Measurements from ENCODE around the gene PTPRD. TPM values are rescaled to one million over a fixed set of nuclear protein-coding genes. Genes with fewer than 3 reads are reported as not detected.

Gene PTPRD
- total RNA-seq, 1 donor from 2014 or later, result 7.8 TPM

DNA sequence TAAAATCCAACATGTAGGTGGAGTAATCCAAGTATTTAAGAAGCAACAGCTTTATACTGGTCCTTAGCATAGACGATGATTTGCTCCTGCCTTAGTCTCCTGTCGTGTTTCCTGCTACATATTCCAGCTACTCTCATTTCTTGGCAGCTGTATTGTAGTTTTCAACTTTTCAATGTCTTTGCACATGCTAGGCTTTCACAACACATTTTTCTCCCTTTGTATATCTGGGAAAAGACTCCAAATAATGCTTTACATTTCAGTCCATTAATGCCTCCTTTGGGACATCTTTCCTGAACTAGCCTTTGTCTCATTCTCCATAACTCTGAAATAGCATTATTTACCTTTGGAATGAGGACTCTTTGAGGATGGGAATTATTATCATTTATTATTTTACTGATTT lies 508.0 kb downstream of the PTPRD start:
- DNase-seq, result no peak
- ATAC-seq (ENCODE audit: poor library complexity), result no peak
- intact Hi-C loops (cut with DNase I), result no loop called here

DNA sequence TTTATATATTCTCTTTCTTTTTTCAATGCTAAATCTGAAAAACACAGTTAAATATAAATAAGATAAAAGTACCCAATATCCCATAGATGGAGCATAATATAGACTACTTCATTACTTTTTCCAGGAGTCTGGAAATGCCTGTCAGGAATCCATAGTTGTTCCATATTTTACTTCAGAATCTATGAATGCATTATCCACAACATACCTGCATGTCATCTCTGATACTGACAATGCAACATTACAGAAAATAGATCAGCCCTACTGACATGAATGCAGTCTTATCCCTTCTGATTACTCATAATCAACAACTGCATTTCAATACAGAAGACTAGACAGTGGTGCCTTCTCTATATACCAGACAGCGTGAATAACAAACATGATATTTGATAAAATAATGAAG lies 517.6 kb downstream of the PTPRD start:
- DNase-seq (no peak), ATAC-seq (ENCODE audit: poor library complexity) (no peak)
- intact Hi-C loops (cut with DNase I), result no loop called here

DNA sequence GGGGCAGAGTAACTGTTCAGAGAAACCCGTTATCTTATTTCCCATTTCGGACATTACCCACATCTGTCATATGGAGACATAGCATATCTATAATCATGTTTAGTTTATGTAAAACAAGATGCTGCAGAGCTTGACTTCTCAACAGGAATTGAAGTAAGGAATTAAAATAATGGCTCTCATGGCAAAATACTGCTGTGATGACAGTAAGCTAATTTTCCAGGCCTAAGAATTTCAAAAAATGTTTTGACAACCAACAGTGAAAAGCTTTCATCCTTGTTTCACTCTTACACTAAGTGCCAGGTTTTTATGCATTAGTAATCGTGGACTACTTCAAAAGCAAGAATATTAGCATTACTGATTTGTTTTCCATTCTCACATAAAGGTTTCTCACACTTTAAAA lies 518.2 kb downstream of the PTPRD start:
- intact Hi-C loops (cut with DNase I), result no loop called here
- no peak for DNase-seq

DNA sequence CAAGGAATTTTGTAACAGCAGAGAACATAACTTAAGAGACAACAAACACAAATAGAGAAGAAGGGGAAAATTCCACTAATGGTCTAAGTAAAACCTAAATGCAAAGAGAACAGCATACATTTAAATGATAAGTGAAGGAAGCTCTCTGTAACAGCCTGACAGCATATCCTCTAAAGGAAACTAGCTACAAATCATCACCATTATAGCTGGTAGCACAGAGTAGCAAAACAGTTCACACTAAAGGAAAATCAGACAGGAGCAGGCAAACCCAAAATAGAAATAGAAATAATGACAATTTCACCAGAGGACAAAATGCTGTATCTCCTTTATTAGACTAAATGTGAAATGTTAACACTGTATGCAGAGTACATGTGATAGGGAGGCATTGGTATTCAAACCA lies 532.8 kb downstream of the PTPRD start:
- intact Hi-C loops (cut with DNase I), result no loop called here
- ATAC-seq (ENCODE audit: poor library complexity) (no peak), DNase-seq (no peak)

More for the DNA sequence above, 518.2 kb downstream of the PTPRD start:
- no peak for ATAC-seq (ENCODE audit: poor library complexity)

DNA sequence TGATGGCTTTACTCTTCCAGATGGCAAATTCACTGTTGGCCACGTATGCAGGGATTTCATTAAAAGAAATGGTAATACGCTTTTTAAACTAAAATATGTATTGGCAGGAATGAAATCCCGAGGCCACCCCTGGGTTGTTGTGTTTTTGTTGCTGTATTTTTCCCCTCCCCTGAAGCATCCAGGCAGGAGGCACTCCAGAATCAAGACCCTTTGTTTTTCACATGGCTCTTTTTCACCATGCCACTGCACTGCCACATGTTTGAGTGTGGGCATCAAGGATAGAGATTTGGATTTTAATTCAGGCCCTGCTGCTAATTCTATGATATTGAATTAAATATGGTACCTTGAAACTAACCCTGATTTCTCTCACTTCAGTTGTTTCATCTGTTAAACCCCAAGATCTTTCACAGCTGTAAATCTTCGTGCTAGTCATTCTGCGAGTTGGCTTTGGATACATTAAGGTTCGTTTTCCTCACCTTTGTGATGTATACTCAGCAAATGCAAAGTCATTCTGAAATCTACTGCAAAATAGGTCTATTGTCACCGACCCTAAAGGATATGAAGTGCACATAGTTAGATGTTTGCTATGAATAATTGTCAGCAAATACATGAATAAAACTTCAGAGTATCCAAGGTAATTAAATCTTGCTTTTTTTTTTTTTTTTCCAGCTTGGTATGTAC lies 533.4 kb downstream of the PTPRD start:
- intact Hi-C loops (cut with DNase I), result no loop called here
- DNase-seq (no peak), ATAC-seq (ENCODE audit: poor library complexity) (no peak)

DNA sequence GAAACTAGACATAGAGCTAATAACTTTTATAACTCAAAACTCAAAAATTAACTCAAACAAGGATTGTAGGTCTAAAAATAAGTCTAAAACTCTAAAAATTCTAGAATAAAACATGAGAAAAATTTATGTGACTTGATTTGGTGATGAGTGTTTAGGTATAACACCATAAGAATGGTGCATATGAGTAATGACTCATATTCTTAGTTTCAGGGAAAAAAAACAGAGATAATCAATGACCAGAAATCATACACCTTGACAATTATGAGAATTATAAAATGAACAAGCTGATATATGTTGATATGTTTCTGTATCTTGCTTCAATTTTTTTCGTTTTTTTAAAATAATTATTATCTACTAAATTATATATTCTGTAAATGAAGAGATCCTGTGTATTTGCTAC lies 541.2 kb downstream of the PTPRD start:
- intact Hi-C loops (cut with DNase I), result no loop called here
- no peak for DNase-seq
- no peak for ATAC-seq (ENCODE audit: poor library complexity)

DNA sequence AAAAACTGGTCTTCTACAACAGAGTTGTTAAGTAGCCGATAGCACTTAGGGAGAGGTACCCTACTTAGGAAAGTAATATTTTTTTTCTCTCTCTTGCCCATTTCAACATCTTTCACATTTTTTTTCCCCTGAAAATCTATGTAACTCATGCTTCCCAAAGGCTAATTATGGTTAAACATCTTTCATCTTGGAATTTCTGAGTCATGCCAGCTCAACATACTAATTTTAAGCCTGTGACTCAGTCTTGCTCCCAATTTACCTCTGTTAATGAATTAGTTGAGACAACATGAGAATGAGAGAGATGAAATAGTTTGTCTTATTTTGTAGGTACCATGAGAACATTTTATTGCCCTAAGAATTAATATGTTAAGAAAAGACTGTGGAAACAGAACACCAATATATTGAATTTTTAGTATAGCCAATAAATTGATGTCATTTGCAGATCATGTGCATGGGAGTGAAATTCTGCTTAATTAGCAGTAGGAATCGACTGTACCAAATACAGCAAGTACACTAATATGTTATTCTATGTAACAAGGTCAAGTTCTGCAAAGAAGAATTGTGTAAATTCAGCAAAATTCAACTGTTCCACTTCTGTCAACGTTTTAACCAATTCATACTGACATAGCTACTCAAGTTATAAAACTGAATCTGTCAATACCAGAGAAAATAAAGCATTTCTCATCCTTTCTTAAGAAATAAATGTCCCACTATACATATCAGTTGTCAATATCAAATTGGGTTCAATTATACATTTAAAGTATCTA lies 550.0 kb downstream of the PTPRD start:
- intact Hi-C loops (cut with DNase I), result no loop called here
- DNase-seq, result no peak
- no peak for ATAC-seq (ENCODE audit: poor library complexity)

DNA sequence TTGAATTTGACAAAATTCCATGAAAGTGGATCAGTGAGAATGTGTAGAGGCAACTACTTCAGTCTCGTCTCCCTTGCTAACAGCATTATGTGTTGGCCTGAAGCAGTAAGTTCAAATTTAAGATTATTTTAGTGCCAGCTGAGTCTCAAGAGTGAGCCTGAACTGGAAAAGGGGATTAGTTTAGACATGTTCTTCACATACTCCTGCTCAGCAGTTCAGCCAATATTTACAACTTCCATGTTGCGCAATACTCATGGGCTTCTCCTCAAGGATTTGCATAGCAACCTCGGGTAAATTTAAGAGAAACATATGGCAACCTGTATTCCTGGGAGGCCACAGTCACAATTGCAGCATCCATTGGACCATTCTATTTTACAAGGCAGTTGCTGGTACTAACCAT lies 553.8 kb downstream of the PTPRD start:
- DNase-seq, result no peak
- ATAC-seq (ENCODE audit: poor library complexity), result peak; percentile 53
- intact Hi-C loops (cut with DNase I), result no loop called here

DNA sequence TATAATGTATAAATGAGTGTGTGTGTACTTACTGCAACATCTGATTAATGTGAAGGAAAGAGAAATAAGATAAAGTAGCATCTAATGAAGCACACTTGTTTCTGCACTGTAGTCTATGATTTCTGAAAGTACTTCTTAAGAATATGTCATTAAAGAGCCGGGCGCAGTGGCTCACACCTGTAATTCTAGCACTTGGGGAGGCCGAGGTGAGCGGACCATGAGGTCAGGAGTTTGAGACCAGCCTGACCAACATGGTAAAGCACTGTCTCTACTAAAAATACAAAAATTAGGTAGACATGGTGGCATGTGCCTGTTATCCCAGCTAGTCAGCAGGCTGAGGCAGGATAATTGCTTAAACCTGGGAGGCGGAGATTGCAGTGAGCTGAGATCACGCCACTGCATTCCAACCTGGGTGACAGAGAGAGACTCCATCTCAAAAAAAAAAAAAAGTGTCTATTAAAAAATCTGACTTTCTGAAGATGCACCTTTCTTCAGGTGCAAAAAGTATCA lies 556.9 kb downstream of the PTPRD start:
- ATAC-seq (ENCODE audit: poor library complexity), result no peak
- no peak for DNase-seq
- intact Hi-C loops (cut with DNase I), result no loop called here

DNA sequence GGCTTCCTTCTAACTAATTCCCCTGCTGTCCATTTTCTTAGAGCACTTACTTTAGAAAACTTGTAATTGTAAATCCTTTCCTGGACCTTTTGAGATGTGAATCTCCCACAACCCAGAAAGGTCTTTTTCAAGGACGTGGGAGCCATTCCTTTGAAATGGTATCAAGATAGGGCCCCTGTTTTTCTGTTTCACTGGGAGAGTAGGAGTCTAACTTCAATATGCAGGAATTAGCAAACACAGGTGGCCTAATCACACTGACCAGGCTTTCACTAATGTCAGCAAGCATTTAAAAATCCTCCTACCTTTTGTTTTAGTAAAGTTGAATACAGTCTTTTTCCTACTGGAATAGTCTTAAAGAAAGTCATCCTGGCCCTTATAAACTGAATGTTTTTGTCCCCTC lies 558.3 kb downstream of the PTPRD start:
- ATAC-seq (ENCODE audit: poor library complexity), result no peak
- no peak for DNase-seq
- intact Hi-C loops (cut with DNase I), result no loop called here

DNA sequence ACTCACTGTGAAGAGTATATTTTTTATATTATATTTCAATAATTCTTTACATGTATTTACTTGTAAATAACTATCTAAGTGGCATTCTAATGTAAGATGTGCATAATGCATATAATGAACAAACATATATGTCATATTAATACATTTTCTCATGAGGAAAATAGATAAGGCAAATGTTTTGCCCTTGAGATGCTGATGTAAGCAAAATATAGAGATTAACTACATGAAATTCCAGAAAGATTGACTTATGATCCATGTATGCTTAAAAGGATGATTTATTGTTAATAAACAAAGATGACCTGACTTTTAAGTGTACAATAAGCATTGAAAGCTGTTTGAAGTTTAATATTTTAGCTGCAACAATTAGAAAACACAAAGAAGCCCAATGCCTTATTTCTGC lies 559.9 kb downstream of the PTPRD start:
- intact Hi-C loops (cut with DNase I), result no loop called here
- no peak for DNase-seq
- no peak for ATAC-seq (ENCODE audit: poor library complexity)

DNA sequence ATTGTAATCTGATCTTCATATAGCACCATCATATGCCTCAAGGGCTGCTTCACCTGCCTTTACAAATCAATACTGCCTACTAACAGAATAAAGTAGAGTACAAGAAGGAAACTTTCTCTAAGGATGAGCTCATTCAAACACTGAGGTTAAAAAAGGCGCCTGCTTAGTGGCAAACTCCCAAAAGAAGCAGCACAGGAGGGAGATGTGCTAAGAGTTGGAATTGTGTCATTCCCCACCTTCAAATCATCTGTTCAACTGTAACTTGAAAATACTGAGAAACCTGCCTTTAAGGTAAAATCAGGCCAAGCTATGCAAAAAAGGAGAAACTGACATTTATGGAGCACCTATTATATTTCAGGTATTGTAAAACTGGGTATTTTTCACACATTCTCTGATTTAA lies 560.6 kb downstream of the PTPRD start:
- intact Hi-C loops (cut with DNase I), result no loop called here

DNA sequence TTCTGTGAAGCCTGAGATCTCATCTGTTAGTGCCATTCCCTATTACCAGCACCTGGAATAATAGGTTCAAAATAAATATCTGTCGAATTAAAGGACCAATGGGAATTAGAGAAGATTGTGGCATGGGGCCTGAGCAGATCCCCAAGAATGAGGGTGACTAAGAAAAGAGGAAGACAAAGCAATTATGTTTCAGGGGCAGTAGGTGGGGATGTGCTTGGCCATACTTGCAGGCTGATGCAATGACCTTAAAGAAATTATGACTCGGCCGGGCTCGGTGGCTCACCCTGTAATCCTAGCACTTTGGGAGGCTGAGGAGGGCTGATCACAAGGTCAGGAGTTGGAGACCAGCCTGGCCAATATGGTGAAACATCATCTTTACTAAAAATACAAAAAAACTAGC lies 562.8 kb downstream of the PTPRD start:
- no peak for DNase-seq
- ATAC-seq (ENCODE audit: poor library complexity), result no peak
- intact Hi-C loops (cut with DNase I), result no loop called here

More for the DNA sequence above, 560.6 kb downstream of the PTPRD start:
- ATAC-seq (ENCODE audit: poor library complexity) (no peak), DNase-seq (no peak)

DNA sequence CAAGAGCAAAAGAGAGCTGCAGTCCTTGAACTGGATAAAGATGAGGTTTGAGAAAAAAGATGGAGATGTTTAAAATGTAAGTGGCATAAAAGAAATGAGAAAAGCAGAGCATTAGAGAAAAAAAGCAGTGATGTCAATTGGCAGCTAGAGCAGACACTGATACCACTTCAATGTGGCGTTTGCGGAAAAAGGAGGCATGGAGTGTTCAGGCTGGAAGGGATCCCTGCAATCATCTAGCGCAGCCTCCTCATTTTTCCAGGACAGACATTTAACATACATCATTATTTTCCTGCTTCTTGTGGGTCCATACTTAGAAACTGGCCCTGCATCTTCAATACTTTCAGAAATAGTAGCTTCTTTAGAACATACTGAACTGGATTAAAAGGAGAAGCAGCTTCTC lies 563.8 kb downstream of the PTPRD start:
- intact Hi-C loops (cut with DNase I), result loop anchor here (10.0 kb wide), 1 partner anchor 1276 kb away; no protein-coding TSS in a partner anchor
- no peak for ATAC-seq (ENCODE audit: poor library complexity)

DNA sequence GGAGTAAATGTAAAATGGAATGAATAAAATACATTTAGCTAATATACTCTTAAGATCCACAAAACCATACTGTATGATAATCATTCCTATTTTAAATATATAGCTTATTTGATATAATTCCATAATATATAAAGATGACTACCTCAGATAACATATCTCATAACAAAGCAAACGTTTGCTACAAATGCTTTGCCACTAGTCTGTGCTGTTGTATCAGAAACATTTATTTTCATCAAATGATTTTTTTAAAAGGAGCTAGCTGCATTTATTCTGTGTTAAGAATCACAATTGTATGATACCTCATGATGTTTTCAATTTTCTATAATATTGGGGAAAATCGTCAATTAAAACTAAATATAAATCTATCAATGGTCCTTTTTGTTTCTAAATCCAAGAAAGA lies 567.2 kb downstream of the PTPRD start:
- ATAC-seq (ENCODE audit: poor library complexity) (no peak), DNase-seq (no peak)
- intact Hi-C loops (cut with DNase I), result loop anchor here (10.0 kb wide), 1 partner anchor 1279 kb away; no protein-coding TSS in a partner anchor

More for the DNA sequence above, 563.8 kb downstream of the PTPRD start:
- no peak for DNase-seq

DNA sequence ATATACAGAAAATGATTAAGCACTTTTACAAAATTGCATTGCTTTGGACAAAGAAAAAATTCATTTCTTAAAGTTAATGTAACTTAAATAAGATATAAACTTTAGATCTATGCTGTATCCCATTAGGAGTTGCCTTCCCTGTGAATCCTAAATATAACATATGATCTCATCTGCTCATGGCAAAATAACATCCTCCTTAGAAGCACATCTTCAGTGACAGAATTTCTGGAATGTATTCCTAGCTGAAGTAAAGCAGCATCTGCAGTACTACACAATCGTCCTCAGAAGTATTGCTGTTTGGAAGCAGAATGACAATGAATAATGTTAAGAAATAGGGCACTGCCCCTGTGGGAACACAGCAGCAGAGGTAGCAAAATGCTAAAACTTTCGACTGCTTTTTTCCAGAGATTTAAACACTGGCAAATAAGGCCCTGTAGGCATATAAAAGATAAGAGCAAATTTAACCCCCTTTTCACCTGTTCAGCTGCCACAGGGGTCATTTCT lies 571.0 kb downstream of the PTPRD start:
- DNase-seq (no peak), ATAC-seq (ENCODE audit: poor library complexity) (no peak)
- intact Hi-C loops (cut with DNase I), result loop anchor here (10.0 kb wide), 1 partner anchor 1283 kb away; no protein-coding TSS in a partner anchor

DNA sequence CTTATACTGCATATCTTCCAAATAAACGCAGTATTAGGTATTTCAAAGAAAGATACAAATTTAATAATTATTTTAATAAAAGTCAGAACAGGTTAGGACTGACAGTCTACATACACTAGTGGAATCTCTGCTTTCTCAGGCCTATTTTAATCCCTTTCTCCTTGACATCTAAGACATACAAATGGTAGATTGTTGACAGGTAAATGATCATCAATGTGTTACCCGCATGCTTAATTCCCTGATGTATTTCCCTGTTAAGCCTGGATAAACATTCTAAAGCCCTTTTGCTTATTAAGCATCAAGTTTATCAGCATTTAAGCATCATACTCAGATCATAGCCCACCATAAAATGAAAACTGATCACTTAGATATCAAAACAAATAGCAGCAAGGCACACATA lies 576.7 kb downstream of the PTPRD start:
- ATAC-seq (ENCODE audit: poor library complexity), result no peak
- intact Hi-C loops (cut with DNase I), result no loop called here
- no peak for DNase-seq

DNA sequence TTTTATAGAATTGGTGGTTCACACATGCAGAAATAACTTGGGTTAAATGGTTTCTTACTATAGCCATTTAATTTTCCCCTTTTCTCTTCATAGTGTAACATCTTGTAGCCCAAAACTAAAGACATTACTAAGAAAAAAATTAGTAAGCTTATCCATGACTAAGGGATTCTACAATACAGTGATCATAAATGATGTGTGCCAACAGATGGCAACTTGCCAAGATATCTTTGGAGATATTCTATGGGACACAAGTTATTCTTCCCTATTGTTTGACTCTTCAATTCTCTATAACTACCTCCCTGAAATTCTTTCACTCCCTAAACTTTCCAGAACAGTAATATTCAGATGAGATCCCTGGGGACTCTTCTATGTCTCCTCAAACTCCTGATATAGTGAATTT lies 580.6 kb downstream of the PTPRD start:
- intact Hi-C loops (cut with DNase I), result no loop called here
- DNase-seq (no peak), ATAC-seq (ENCODE audit: poor library complexity) (no peak)

DNA sequence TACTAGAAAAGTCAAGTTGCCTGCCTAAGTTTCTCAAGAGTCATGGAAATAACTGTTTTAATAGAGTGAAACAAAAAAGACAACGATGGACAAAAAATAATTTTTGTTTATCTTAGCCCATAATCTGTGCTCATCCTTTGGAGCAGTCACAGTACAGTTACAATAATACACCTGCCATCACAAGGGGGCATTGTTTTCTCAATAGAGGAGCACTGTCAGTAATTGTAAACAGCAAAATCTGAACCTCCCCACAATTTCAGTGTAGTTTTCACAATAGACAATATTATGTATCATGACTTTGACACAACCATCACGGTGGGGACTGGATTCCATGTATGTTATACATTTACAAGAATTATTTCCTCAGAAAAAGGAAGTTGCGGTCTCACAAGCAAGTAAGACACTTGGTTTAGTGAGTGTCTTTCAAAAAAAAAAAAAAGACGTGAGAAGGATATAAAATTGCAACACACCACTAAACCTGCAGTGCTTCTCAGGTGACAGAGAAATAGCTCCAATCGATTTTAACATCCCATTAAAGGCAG lies 586.3 kb downstream of the PTPRD start:
- no peak for DNase-seq
- ATAC-seq (ENCODE audit: poor library complexity), result no peak
- intact Hi-C loops (cut with DNase I), result no loop called here

DNA sequence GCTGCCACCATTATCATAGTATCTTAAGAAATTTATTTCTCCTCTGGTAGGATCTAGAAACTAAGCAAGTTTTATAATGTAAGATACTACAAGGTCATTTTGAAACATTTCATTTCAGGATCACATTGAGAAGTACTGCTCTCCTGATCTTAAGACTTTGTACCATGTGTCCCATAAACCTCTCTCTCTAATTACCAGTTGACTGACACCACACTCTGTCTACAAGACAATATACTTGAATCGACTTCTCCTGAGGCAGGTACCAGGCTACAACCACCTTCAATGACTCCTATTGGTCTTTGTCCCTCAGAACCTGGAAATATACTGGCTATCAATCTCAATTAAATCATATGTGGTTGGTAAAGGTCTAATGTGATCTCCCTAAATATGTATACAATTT lies 597.0 kb downstream of the PTPRD start:
- ATAC-seq (ENCODE audit: poor library complexity), result no peak
- no peak for DNase-seq
- intact Hi-C loops (cut with DNase I), result no loop called here

Data from Right ventricle myocardium superior (tissue), 1 donor.